Right cardiac atrium (tissue), 5 donors: ENCODE measurements around the gene JAKMIP3. TPM values are rescaled to one million over a fixed set of nuclear protein-coding genes. Genes with fewer than 3 reads are reported as not detected.

Experiments
- ATAC-seq, 2 donors: fragments of 200-7000 bp; cut with Tn5 transposase; one replicate each; pipeline versions ENCODE4 v1.8.0 to v1.9.1; 2020; ENCODE audit warnings: moderate library complexity in 2 of 2, mild to moderate bottlenecking in 1 of 2
- DNase-seq, 3 donors: peaks; one replicate each; pipeline ENCODE4 v3.0.0-alpha.2; 2020
- H3K27ac ChIP-seq: one replicate; pipeline ENCODE4 v1.5.1; 2013; ENCODE audit warnings: mild to moderate bottlenecking, low read length, control low read depth, moderate library complexity
- H3K27me3 ChIP-seq: one replicate; pipeline ENCODE4 v1.6.1; 2013; ENCODE audit not compliant: control insufficient read depth, insufficient read depth
- H3K4me1 ChIP-seq: one replicate; pipeline ENCODE4 v1.6.1; 2013; ENCODE audit warnings: low read length; ENCODE audit not compliant: control insufficient read depth, insufficient read depth
- H3K4me3 ChIP-seq: one replicate; pipeline ENCODE4 v1.5.1; 2013; ENCODE audit warnings: low read length, control low read depth
- H3K9me3 ChIP-seq: one replicate; pipeline ENCODE4 v1.6.1; 2013; ENCODE audit warnings: low read length; ENCODE audit not compliant: control insufficient read depth
- WGBS: extraction: QIAGEN DNeasy Blood & Tissue Kit; methylation state at CpG from one replicate; pipeline ENCODE4 v1.1.7; 2013; 5-methylcytosine and 5-hydroxymethylcytosine counted together
- intact Hi-C, 4 donors: fragments of 100-400 bp; cut with DNase I; formaldehyde crosslinking; loops; one replicate each; pipeline versions ENCODE4 v1.11.0 to v1.14.0; 2022 to 2023
- polyA plus RNA-seq: library from polyadenylated mRNA; stranded (reverse); fragments of 200-250 nt; gene quantifications from one replicate; pipeline ENCODE4 v1.2.3, GENCODE V29; 2013
- total RNA-seq, 4 donors: library from RNA; stranded (reverse); fragmentation: NEBNext Ultra II Directional; extraction: Animal tissue kit (Norgen Biotek cat#: 25700); gene quantifications; one replicate each; pipeline ENCODE4 v1.2.1, GENCODE V29; 2021
- donor health status: healthy with polysubstance abuse.
- donor health status: DM: no; HTN: yes; CAD: no.
- donor health status: DM: no; HTN: no; CAD: no.
- donor health status: DM: no; HTN: yes; CAD: no; lungs with severe emphysema.
- donor health status: DM: yes; HTN: yes; CAD: no.

The JAKMIP3 gene
- total and polyA plus RNA-seq, 5 donors: 0.39 to 1.6 (median 0.91) TPM

GRCh38 chr10:132107186-132107948 is 41.6 kb downstream of the JAKMIP3 start:
- Histone ChIP-seq H3K9me3 (no peaks in the 10 kb centered on the region), H3K27ac (no peak overlapping the region), H3K27me3 (no peaks in the 10 kb centered on the region), H3K4me1 (no peaks in the 10 kb centered on the region), H3K4me3 (no peak overlapping the region)
- WGBS: 86% methylated on average over 27 of the region's 27 CpGs
- intact Hi-C loops: no loop called here
- DNase-seq: no peak
- ATAC-seq: no peak

- Histone ChIP-seq H3K27ac (no peak overlapping the region), H3K4me1 (no peaks in the 10 kb centered on the region), H3K9me3 (no peaks in the 10 kb centered on the region), H3K4me3 (no peak overlapping the region), H3K27me3 (no peaks in the 10 kb centered on the region)
- intact Hi-C loops: no loop called here
- WGBS: 80% methylated on average over 13 of the region's 13 CpGs
- no peak for DNase-seq
- no peak for ATAC-seq
These were observed 42.5 kb downstream of the JAKMIP3 start for GRCh38 chr10:132107949-132108877.

GRCh38 chr10:132109341-132110110 is 43.8 kb downstream of the JAKMIP3 start:
- peak; percentile 45 to 74 (median 66) for DNase-seq
- intact Hi-C loops: loop anchor here in 1 of 4 donors (10.0 kb wide), 1 partner anchor 55 kb away; no protein-coding TSS in a partner anchor
- WGBS: 80% methylated on average over 19 of the region's 19 CpGs

GRCh38 chr10:132110111-132110521 is 44.4 kb downstream of the JAKMIP3 start:
- no peak overlapping the region for H3K27ac ChIP-seq
- no peaks in the 10 kb centered on the region for H3K4me1 ChIP-seq
- H3K27me3 ChIP-seq: no peaks in the 10 kb centered on the region
- DNase-seq: peak in 2 of 3 donors; percentile 14 to 54
- intact Hi-C loops: loop anchor here in 1 of 4 donors (10.0 kb wide), 1 partner anchor 55 kb away; no protein-coding TSS in a partner anchor
- H3K4me3 ChIP-seq: no peak overlapping the region
- 73% methylated on average over 14 of the region's 14 CpGs for WGBS
- no peaks in the 10 kb centered on the region for H3K9me3 ChIP-seq
- ATAC-seq: peak; percentile 5

More at GRCh38 chr10:132109341-132110110, 43.8 kb downstream of the JAKMIP3 start:
- no peak overlapping the region for H3K27ac ChIP-seq
- ATAC-seq: peak; percentile 62 to 76
- H3K4me1 ChIP-seq: no peaks in the 10 kb centered on the region
- H3K27me3 ChIP-seq: no peaks in the 10 kb centered on the region
- no peak overlapping the region for H3K4me3 ChIP-seq
- H3K9me3 ChIP-seq: no peaks in the 10 kb centered on the region

- ATAC-seq (no peak), DNase-seq (no peak)
- no peak overlapping the region for H3K4me3 ChIP-seq
- no peak overlapping the region for H3K27ac ChIP-seq
- H3K4me1 ChIP-seq: no peaks in the 10 kb centered on the region
- 72% methylated on average over 14 of the region's 14 CpGs for WGBS
- H3K9me3 ChIP-seq: no peaks in the 10 kb centered on the region
- intact Hi-C loops: loop anchor here in 1 of 4 donors (10.0 kb wide), 1 partner anchor 56 kb away; no protein-coding TSS in a partner anchor
- H3K27me3 ChIP-seq: no peaks in the 10 kb centered on the region
These were observed 45.0 kb downstream of the JAKMIP3 start for GRCh38 chr10:132110713-132111112.

- no peaks in the 10 kb centered on the region for H3K9me3 ChIP-seq
- WGBS: 82% methylated on average over 14 of the region's 14 CpGs
- intact Hi-C loops: loop anchor here in 1 of 4 donors (10.0 kb wide), 1 partner anchor 56 kb away; no protein-coding TSS in a partner anchor
- ATAC-seq (no peak), DNase-seq (no peak)
- no peaks in the 10 kb centered on the region for H3K27me3 ChIP-seq
- H3K4me3 ChIP-seq: no peak overlapping the region
- no peak overlapping the region for H3K27ac ChIP-seq
- no peaks in the 10 kb centered on the region for H3K4me1 ChIP-seq
These were observed 45.5 kb downstream of the JAKMIP3 start for GRCh38 chr10:132111121-132111731.

- Histone ChIP-seq H3K9me3 (no peaks in the 10 kb centered on the region), H3K27ac (no peak overlapping the region), H3K27me3 (no peaks in the 10 kb centered on the region), H3K4me1 (no peaks in the 10 kb centered on the region), H3K4me3 (no peak overlapping the region)
- ATAC-seq: no peak
- intact Hi-C loops: loop anchor here in 1 of 4 donors (10.0 kb wide), 1 partner anchor 57 kb away; no protein-coding TSS in a partner anchor
- 90% methylated on average over 20 of the region's 20 CpGs for WGBS
- DNase-seq: peak in 2 of 3 donors; percentile 11 to 46
These were observed 46.2 kb downstream of the JAKMIP3 start for GRCh38 chr10:132111871-132112341.

- DNase-seq: no peak
- ATAC-seq: no peak
- 84% methylated on average over 10 of the region's 10 CpGs for WGBS
- H3K27ac ChIP-seq: no peak overlapping the region
- intact Hi-C loops: loop anchor here in 1 of 4 donors (10.0 kb wide), 1 partner anchor 58 kb away; no protein-coding TSS in a partner anchor
- H3K4me3 ChIP-seq: no peak overlapping the region
- H3K27me3 ChIP-seq: no peaks in the 10 kb centered on the region
- no peaks in the 10 kb centered on the region for H3K9me3 ChIP-seq
- H3K4me1 ChIP-seq: no peaks in the 10 kb centered on the region
These were observed 46.9 kb downstream of the JAKMIP3 start for GRCh38 chr10:132112611-132113010.

GRCh38 chr10:132113206-132113605 is 47.5 kb downstream of the JAKMIP3 start:
- Histone ChIP-seq H3K4me1 (no peaks in the 10 kb centered on the region), H3K27me3 (no peaks in the 10 kb centered on the region), H3K4me3 (no peak overlapping the region), H3K9me3 (no peaks in the 10 kb centered on the region), H3K27ac (no peak overlapping the region)
- DNase-seq (no peak), ATAC-seq (no peak)
- WGBS: 58% methylated on average over 6 of the region's 6 CpGs
- intact Hi-C loops: loop anchor here in 1 of 4 donors (10.0 kb wide), 1 partner anchor 58 kb away; no protein-coding TSS in a partner anchor
